ENCODE results near the gene EPG5.
"Not testable (repeated sequence)": the region's sequence is repeated elsewhere in the genome, so short reads cannot be mapped to it uniquely, and the experiment has no call there.

Gene EPG5

GRCh38 chr18:45978084-45978483 is 11.0 kb upstream of the EPG5 start:
- no peak for DNase-seq (ENCODE audit: low read depth)

GRCh38 chr18:45976974-45977373 is 9.8 kb upstream of the EPG5 start:
- no peak for DNase-seq (ENCODE audit: low read depth)

GRCh38 chr18:45976566-45976965 is 9.4 kb upstream of the EPG5 start:
- DNase-seq (ENCODE audit: low read depth): peak; percentile 53

- DNase-seq (ENCODE audit: low read depth): peak; percentile 92
Observed at GRCh38 chr18:45974088-45974536, 7.0 kb upstream of the EPG5 start.

- DNase-seq (ENCODE audit: low read depth): not testable (repeated sequence)
Observed at GRCh38 chr18:45964913-45965312, 2.2 kb downstream of the EPG5 start.

GRCh38 chr18:45962866-45963265 is 4.3 kb downstream of the EPG5 start:
- peak; percentile 59 for DNase-seq (ENCODE audit: low read depth)

GRCh38 chr18:45962461-45962860 is 4.7 kb downstream of the EPG5 start:
- DNase-seq (ENCODE audit: low read depth): no peak

GRCh38 chr18:45959484-45959883 is 7.6 kb downstream of the EPG5 start:
- DNase-seq (ENCODE audit: low read depth): not testable (repeated sequence)

- DNase-seq (ENCODE audit: low read depth): no peak
Observed at GRCh38 chr18:45958730-45959129, 8.4 kb downstream of the EPG5 start.

- DNase-seq (ENCODE audit: low read depth): no peak
Observed at GRCh38 chr18:45958027-45958426, 9.1 kb downstream of the EPG5 start.

- DNase-seq (ENCODE audit: low read depth): peak; percentile 91
Observed at GRCh38 chr18:45957100-45957499, 10.0 kb downstream of the EPG5 start.

- peak; percentile 86 for DNase-seq (ENCODE audit: low read depth)
Observed at GRCh38 chr18:45954070-45954934, 12.8 kb downstream of the EPG5 start.

GRCh38 chr18:45951016-45951714 is 16.0 kb downstream of the EPG5 start:
- peak; percentile 93 for DNase-seq (ENCODE audit: low read depth)

- DNase-seq (ENCODE audit: low read depth): no peak
Observed at GRCh38 chr18:45945669-45946068, 21.5 kb downstream of the EPG5 start.

GRCh38 chr18:45940724-45941123 is 26.4 kb downstream of the EPG5 start:
- no peak for DNase-seq (ENCODE audit: low read depth)

- no peak for DNase-seq (ENCODE audit: low read depth)
Observed at GRCh38 chr18:45939236-45939635, 27.9 kb downstream of the EPG5 start.

GRCh38 chr18:45938488-45938935 is 28.6 kb downstream of the EPG5 start:
- no peak for DNase-seq (ENCODE audit: low read depth)

GRCh38 chr18:45935591-45936335 is 31.4 kb downstream of the EPG5 start:
- peak; percentile 24 for DNase-seq (ENCODE audit: low read depth)

- DNase-seq (ENCODE audit: low read depth): no peak
Observed at GRCh38 chr18:45932708-45933107, 34.4 kb downstream of the EPG5 start.

- no peak for DNase-seq (ENCODE audit: low read depth)
Observed at GRCh38 chr18:45930963-45931362, 36.2 kb downstream of the EPG5 start.

GRCh38 chr18:45926691-45927090 is 40.4 kb downstream of the EPG5 start:
- DNase-seq (ENCODE audit: low read depth): no peak

GRCh38 chr18:45926085-45926484 is 41.0 kb downstream of the EPG5 start:
- DNase-seq (ENCODE audit: low read depth): no peak
